SK-N-SH (cell line): ENCODE measurements around the gene FRMD5. TPM values are rescaled to one million over a fixed set of nuclear protein-coding genes. Genes with fewer than 3 reads are reported as not detected.
A peak's percentile ranks its signal among the peaks of the same experiment; 100 is the strongest.

ENCODE experiments used
- CTCF ChIA-PET: fragments of 300-600, 350-600 bp; formaldehyde crosslinking; extraction: SDS; loops from one replicate; lab custom pipeline; 2021; lab: Yijun Ruan, JAX
- POLR2A ChIA-PET: fragments of 350-600 bp; sonication (Branson Sonifier 250); formaldehyde crosslinking; extraction: SDS; loops from one replicate; lab custom pipeline; 2020; ENCODE audit warnings: antibody characterized with exemption, inconsistent platforms; lab: Yijun Ruan, JAX
- DNase-seq: peaks from one replicate; pipeline ENCODE4 v3.0.0; 2012
- H2AFZ ChIP-seq: fragments of 200-600 bp; sonication (generic); 2 replicates; pipeline ENCODE4 v1.8.1; 2016; ENCODE audit warnings: antibody characterized with exemption, mild to moderate bottlenecking, low read depth
- H3F3A ChIP-seq: fragments of 200-600 bp; sonication (generic); replicated peaks from 2 replicates; pipeline ENCODE3; 2016; ENCODE audit warnings: antibody characterized with exemption, mild to moderate bottlenecking; ENCODE audit not compliant: insufficient read depth
- H3K27ac ChIP-seq, 2 experiments: fragments of 200-500 bp in 1 of 2; fragments of 200-600 bp in 1 of 2; sonication (Bioruptor generic) in 1 of 2; sonication (generic), shearing (Covaris generic) in 1 of 2; 2 replicates each; pipeline versions ENCODE4 v1.5.1 to v1.6.1; 2014 to 2016; ENCODE audit warnings: low read depth in 2 of 2, inconsistent platforms in 1 of 2, low read length in 1 of 2, mild to moderate bottlenecking in 1 of 2, mixed read lengths in 1 of 2
- H3K27me3 ChIP-seq: fragments of 200-600 bp; sonication (generic), shearing (Covaris generic); 2 replicates; pipeline ENCODE4 v1.6.1; 2016; ENCODE audit warnings: mixed run types; ENCODE audit not compliant: insufficient read depth
- H3K36me3 ChIP-seq, 2 experiments: fragments of 200-500 bp in 1 of 2; fragments of 200-600 bp in 1 of 2; sonication (Bioruptor generic) in 1 of 2; sonication (generic) in 1 of 2; replicated peaks in 1 of 2; 2 replicates each; pipeline versions ENCODE3 to v1.5.1; 2014 to 2016; ENCODE audit warnings: low read length in 1 of 2, mild to moderate bottlenecking in 1 of 2; ENCODE audit not compliant: insufficient read depth in 2 of 2, control insufficient read depth in 1 of 2
- H3K4me1 ChIP-seq, 2 experiments: fragments of 200-500 bp in 1 of 2; fragments of 200-600 bp in 1 of 2; sonication (Bioruptor generic) in 1 of 2; sonication (generic), shearing (Covaris generic) in 1 of 2; 2 replicates each; pipeline versions ENCODE4 v1.5.1 to v1.6.1; 2014 to 2016; ENCODE audit warnings: low read depth in 1 of 2, low read length in 1 of 2, mixed run types in 1 of 2; ENCODE audit not compliant: insufficient read depth in 2 of 2, control insufficient read depth in 1 of 2
- H3K4me2 ChIP-seq: fragments of 200-600 bp; sonication (generic), shearing (Covaris generic); 2 replicates; pipeline ENCODE4 v1.6.1; 2017; ENCODE audit warnings: mixed run types
- H3K4me3 ChIP-seq, 2 experiments: fragments of 200-500 bp in 1 of 2; fragments of 200-600 bp in 1 of 2; sonication (Bioruptor generic) in 1 of 2; sonication (generic), shearing (Covaris generic) in 1 of 2; 2 replicates each; pipeline versions ENCODE4 v1.5.1 to v1.8.1; 2014 to 2016; ENCODE audit warnings: low read depth in 2 of 2, inconsistent platforms in 1 of 2, low read length in 1 of 2, mild to moderate bottlenecking in 1 of 2, mixed read lengths in 1 of 2, moderate library complexity in 1 of 2
- H3K79me2 ChIP-seq: fragments of 200-600 bp; sonication (generic); 2 replicates; pipeline ENCODE4 v1.8.1; 2017; ENCODE audit warnings: mild to moderate bottlenecking; ENCODE audit not compliant: insufficient read depth
- H3K9ac ChIP-seq: fragments of 200-600 bp; sonication (generic); 2 replicates; pipeline ENCODE4 v1.6.1; 2017; ENCODE audit warnings: mixed run types
- H3K9me2 ChIP-seq: fragments of 200-600 bp; sonication (generic); 2 replicates; pipeline ENCODE4 v1.6.1; 2017; ENCODE audit warnings: mixed run types
- H3K9me3 ChIP-seq: fragments of 200-600 bp; sonication (generic); 2 replicates; pipeline ENCODE4 v1.6.1; 2017; ENCODE audit warnings: mixed run types, mild to moderate bottlenecking, moderate library complexity
- H4K20me1 ChIP-seq: fragments of 200-600 bp; sonication (generic); 2 replicates; pipeline ENCODE4 v1.6.1; 2017; ENCODE audit warnings: mild to moderate bottlenecking, mixed run types; ENCODE audit not compliant: insufficient read depth
- CTCF ChIP-seq: fragments of 200-600 bp; sonication (generic); IDR thresholded peaks from 2 replicates; pipeline ENCODE4 v1.6.1; 2017; ENCODE audit warnings: antibody characterized with exemption, mild to moderate bottlenecking, moderate library complexity
- ELF1 ChIP-seq: IDR thresholded peaks from 2 replicates; pipeline ENCODE4 v1.4.0; 2012
- EP300 ChIP-seq, 2 experiments: IDR thresholded peaks; 2 replicates each; pipeline versions ENCODE4 v1.4.0 to v1.6.1; 2012; ENCODE audit warnings: borderline replicate concordance in 1 of 2, low read depth in 1 of 2, low read length in 1 of 2
- FOSL2 ChIP-seq: IDR thresholded peaks from 2 replicates; pipeline ENCODE4 v1.4.0; 2012; ENCODE audit warnings: low read depth, mild to moderate bottlenecking, moderate library complexity, borderline replicate concordance
- GATA2 ChIP-seq: sonication (generic); formaldehyde crosslinking; IDR thresholded peaks from 2 replicates; pipeline ENCODE4 v1.5.0; 2020; ENCODE audit warnings: mild to moderate bottlenecking, missing genetic modification reagents
- IRF3 ChIP-seq: fragments of 150-350 bp; IDR thresholded peaks from 2 replicates; pipeline ENCODE4 v1.6.1; 2016; ENCODE audit warnings: mild to moderate bottlenecking, low read depth, low read length
- JUND ChIP-seq: IDR thresholded peaks from 2 replicates; pipeline ENCODE4 v1.4.0; 2012
- MAX ChIP-seq: IDR thresholded peaks from 2 replicates; pipeline ENCODE4 v1.4.0; 2012; ENCODE audit warnings: low read depth
- MEF2A ChIP-seq: IDR thresholded peaks from 2 replicates; pipeline ENCODE4 v1.4.0; 2012; ENCODE audit warnings: low read depth, borderline replicate concordance
- NFIC ChIP-seq: IDR thresholded peaks from 2 replicates; pipeline ENCODE4 v1.4.0; 2012; ENCODE audit warnings: borderline replicate concordance
- NRF1 ChIP-seq: IDR thresholded peaks from 2 replicates; pipeline ENCODE4 v1.6.1; 2012; ENCODE audit warnings: low read depth, mild to moderate bottlenecking, low read length
- PBX3 ChIP-seq: IDR thresholded peaks from 2 replicates; pipeline ENCODE4; 2012
- REST ChIP-seq: IDR thresholded peaks from 2 replicates; pipeline ENCODE4 v1.6.1; 2012; ENCODE audit warnings: mild to moderate bottlenecking, low read depth, low read length, moderate library complexity
- RFX5 ChIP-seq: IDR thresholded peaks from 2 replicates; pipeline ENCODE4 v1.6.1; 2012; ENCODE audit warnings: mild to moderate bottlenecking, improper control_type of control experiment, low read length
- RXRA ChIP-seq: IDR thresholded peaks from 2 replicates; pipeline ENCODE4 v1.4.0; 2012; ENCODE audit warnings: low read depth, mild to moderate bottlenecking, borderline replicate concordance
- SMC3 ChIP-seq: IDR thresholded peaks from 2 replicates; pipeline ENCODE4 v1.6.1; 2012; ENCODE audit warnings: low read depth, low read length, improper control_type of control experiment
- TCF12 ChIP-seq: IDR thresholded peaks from 2 replicates; pipeline ENCODE4 v1.4.0; 2012
- TEAD4 ChIP-seq: IDR thresholded peaks from 2 replicates; pipeline ENCODE4 v1.4.0; 2012; ENCODE audit warnings: mild to moderate bottlenecking, borderline replicate concordance; ENCODE audit not compliant: insufficient read depth
- USF2 ChIP-seq: fragments of 150-350 bp; IDR thresholded peaks from 2 replicates; pipeline ENCODE4 v1.6.1; 2017; ENCODE audit warnings: antibody characterized with exemption, low read length, low read depth, borderline replicate concordance
- ZBTB33 ChIP-seq: IDR thresholded peaks from 2 replicates; pipeline ENCODE4 v1.4.0; 2012; ENCODE audit warnings: low read depth, borderline replicate concordance
- WGBS: methylation state at CpG from one replicate; pipeline ENCODE4 v1.1.6; 2017; ENCODE audit warnings: low lambda C conversion rate; 5-methylcytosine and 5-hydroxymethylcytosine counted together
- polyA plus RNA-seq, 3 experiments: library from polyadenylated mRNA; depleted of rRNA; stranded (reverse); fragments of >200 nt; gene quantifications; 2 replicates each; pipeline ENCODE4 v1.2.3, GENCODE V29; 2012

FRMD5 gene
- polyA plus RNA-seq, 1 of the 3 experiments (the other 2 are of a cell fraction) = 24.8 TPM

- 0 out of 2 replicates have a peak, but pooled peaks have one; percentile 53 for TF ChIP-seq PBX3
- TF ChIP-seq SMC3 = no peak
- TF ChIP-seq CTCF = no peak
- no peak for TF ChIP-seq ELF1
- TF ChIP-seq USF2 = no peak
- no peak for TF ChIP-seq MEF2A
- TF ChIP-seq GATA2 (CRISPR knock-in tag) = no peak
- no peak for TF ChIP-seq IRF3
- peak; percentile 56; the same call in 1 of the 2 replicates for TF ChIP-seq TEAD4
- TF ChIP-seq NRF1 = no peak
- TF ChIP-seq FOSL2 = peak; percentile 26; the same call in 1 of the 2 replicates
Measured at GRCh38 chr15:44099671-44100070, 95.4 kb downstream of the FRMD5 start (continued).

- H3K4me1 ChIP-seq = peaks cover 0 to 14% of the 10 kb centered on the region in 2 experiments; a peak in 3 of 4 replicates
- WGBS = 64% methylated on average over 3 of the region's 3 CpGs
- peaks cover 14% of the 10 kb centered on the region for H3F3A ChIP-seq
- H3K27ac ChIP-seq = no peak overlapping the region
- H3K79me2 ChIP-seq = peaks cover 61% of the 10 kb centered on the region
- no peaks in the 10 kb centered on the region for H4K20me1 ChIP-seq
- no peak overlapping the region for H3K4me3 ChIP-seq
- ChIA-PET CTCF (no interaction called here), POLR2A (no interaction called here)
- DNase-seq = no peak
- no peak overlapping the region for H2AFZ ChIP-seq
- no peaks in the 10 kb centered on the region for H3K9me2 ChIP-seq
- no peaks in the 10 kb centered on the region for H3K9me3 ChIP-seq
- H3K36me3 ChIP-seq = peaks cover 3 to 7% of the 10 kb centered on the region in 2 experiments
- H3K4me2 ChIP-seq = no peak overlapping the region
- H3K9ac ChIP-seq = no peak overlapping the region
- H3K27me3 ChIP-seq = no peaks in the 10 kb centered on the region
- TF ChIP-seq SMC3 (no peak), ZBTB33 (no peak), TCF12 (no peak), RXRA (no peak), ELF1 (no peak), NFIC (no peak), MAX (no peak), RFX5 (no peak), EP300 (IDR thresholded peaks at IDR 0.05; ENCODE audit: borderline replicate concordance in 1 of 2, low read depth in 1 of 2, low read length in 1 of 2) (no peak), REST (no peak), MEF2A (no peak), JUND (no peak)
Measured at GRCh38 chr15:44097552-44097951, 97.5 kb downstream of the FRMD5 start.
